Panc1 (cell line): Measurements from ENCODE around the gene PRMT9.

Experiments
- POLR2AphosphoS5 ChIP-seq: IDR thresholded peaks from 2 replicates; pipeline ENCODE4 v1.6.1; 2012; ENCODE audit warnings: mild to moderate bottlenecking, low read depth, low read length, moderate library complexity
- TF ChIP-seq, protein P1 (sequence below): fragments of 450-650 bp; IDR thresholded peaks from 2 replicates; pipeline ENCODE4 v1.5.1; 2017; ENCODE audit warnings: mild to moderate bottlenecking

DNA sequence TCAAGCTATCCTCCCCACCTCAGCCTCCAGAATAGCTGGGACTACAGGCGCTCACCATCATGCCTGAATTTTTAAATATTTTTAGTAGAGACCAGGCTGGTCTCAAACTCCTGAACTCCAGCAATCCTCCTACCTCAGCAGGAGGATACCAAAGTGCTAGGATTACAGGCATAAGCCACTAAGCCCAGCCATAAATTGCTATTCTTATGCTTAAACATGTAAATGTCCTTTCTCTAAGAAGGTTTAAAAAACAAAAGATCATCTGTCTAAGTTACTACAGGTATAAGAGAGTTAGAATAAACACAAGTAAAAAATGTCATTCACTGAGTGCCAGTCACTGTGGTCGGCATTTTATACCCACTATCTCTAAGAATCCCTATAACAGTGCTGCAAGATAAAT, 28.3 kb downstream of the PRMT9 start:
- TF ChIP-seq, protein P1, sequence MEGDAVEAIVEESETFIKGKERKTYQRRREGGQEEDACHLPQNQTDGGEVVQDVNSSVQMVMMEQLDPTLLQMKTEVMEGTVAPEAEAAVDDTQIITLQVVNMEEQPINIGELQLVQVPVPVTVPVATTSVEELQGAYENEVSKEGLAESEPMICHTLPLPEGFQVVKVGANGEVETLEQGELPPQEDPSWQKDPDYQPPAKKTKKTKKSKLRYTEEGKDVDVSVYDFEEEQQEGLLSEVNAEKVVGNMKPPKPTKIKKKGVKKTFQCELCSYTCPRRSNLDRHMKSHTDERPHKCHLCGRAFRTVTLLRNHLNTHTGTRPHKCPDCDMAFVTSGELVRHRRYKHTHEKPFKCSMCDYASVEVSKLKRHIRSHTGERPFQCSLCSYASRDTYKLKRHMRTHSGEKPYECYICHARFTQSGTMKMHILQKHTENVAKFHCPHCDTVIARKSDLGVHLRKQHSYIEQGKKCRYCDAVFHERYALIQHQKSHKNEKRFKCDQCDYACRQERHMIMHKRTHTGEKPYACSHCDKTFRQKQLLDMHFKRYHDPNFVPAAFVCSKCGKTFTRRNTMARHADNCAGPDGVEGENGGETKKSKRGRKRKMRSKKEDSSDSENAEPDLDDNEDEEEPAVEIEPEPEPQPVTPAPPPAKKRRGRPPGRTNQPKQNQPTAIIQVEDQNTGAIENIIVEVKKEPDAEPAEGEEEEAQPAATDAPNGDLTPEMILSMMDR = no peak
- no peak for TF ChIP-seq POLR2AphosphoS5
